A549 (cell line): ENCODE measurements around the gene ABCC9. TPM values are rescaled to one million over a fixed set of nuclear protein-coding genes. Genes with fewer than 3 reads are reported as not detected.

Experiments used
- ATAC-seq, 2 experiments: fragments of 200-7000 bp in 1 of 2; fragments of >200 bp in 1 of 2; cut with Nextera tagmentation in 1 of 2; cut with Tn5 transposase in 1 of 2; 3 replicates each; pipeline versions ENCODE4 v1.8.0 to v1.9.1; 2018 to 2020; ENCODE audit warnings: mild to moderate bottlenecking in 1 of 2, moderate library complexity in 1 of 2
- CTCF ChIA-PET: fragments of 300-600 bp; sonication (Branson Sonifier 250); formaldehyde crosslinking; extraction: SDS; loops from one replicate; lab custom pipeline; 2021; ENCODE audit warnings: antibody characterized with exemption, inconsistent platforms; lab: Yijun Ruan, JAX
- POLR2A ChIA-PET: fragments of 350-600 bp; formaldehyde crosslinking; extraction: SDS; loops from one replicate; lab custom pipeline; 2021; ENCODE audit warnings: antibody characterized with exemption, inconsistent platforms; lab: Yijun Ruan, JAX
- DNase-seq, 2 experiments: peaks; one replicate each; pipeline versions ENCODE4 v3.0.0 to v3.0.0-alpha.2; 2011 to 2016; ENCODE audit warnings: low read depth in 1 of 2, low spot score in 1 of 2
- FAIRE-seq: peaks from 2 replicates; lab custom pipeline; 2011; peaks lifted over from hg19 to GRCh38; lab: Jason Lieb, UNC
- H3K27ac ChIP-seq, 2 experiments: fragments of >200 bp; sonication (Bioruptor Twin); formaldehyde crosslinking; 3 replicates each; pipeline ENCODE4 v1.5.1; 2016 to 2017
- H3K4me1 ChIP-seq: fragments of >200 bp; sonication (Bioruptor Twin); formaldehyde crosslinking; 3 replicates; pipeline ENCODE4 v1.6.1; 2016
- H3K4me2 ChIP-seq: fragments of >200 bp; sonication (Bioruptor Twin); formaldehyde crosslinking; 3 replicates; pipeline ENCODE4 v1.6.1; 2016
- H3K4me3 ChIP-seq: fragments of >200 bp; sonication (Bioruptor Twin); formaldehyde crosslinking; 3 replicates; pipeline ENCODE4 v1.5.1; 2016
- H3K9me3 ChIP-seq: fragments of >200 bp; sonication (Bioruptor Twin); formaldehyde crosslinking; 3 replicates; pipeline ENCODE4 v1.6.1; 2016
- ATOH8 ChIP-seq: fragments of 250-450 bp; sonication (Bioruptor Pico); IDR thresholded peaks from 2 replicates; pipeline ENCODE4 v1.5.0; 2020; ENCODE audit warnings: low read depth, mild to moderate bottlenecking, moderate library complexity
- BHLHE40 ChIP-seq: IDR thresholded peaks from 2 replicates; pipeline ENCODE4 v1.6.1; 2012; ENCODE audit warnings: low read depth, low read length, inconsistent platforms
- CBX8 ChIP-seq: fragments of 200-600 bp; sonication (generic); IDR thresholded peaks from 2 replicates; pipeline ENCODE4 v1.6.1; 2016
- CEBPB ChIP-seq, 2 experiments: fragments of >200 bp in 1 of 2; sonication (Bioruptor Twin) in 1 of 2; formaldehyde crosslinking in 1 of 2; IDR thresholded peaks; 2 replicates each; pipeline ENCODE4 v1.6.1; 2012 to 2016
- CHD4 ChIP-seq: fragments of 200-600 bp; sonication (generic); IDR thresholded peaks from 2 replicates; pipeline ENCODE4 v1.6.1; 2016; ENCODE audit warnings: antibody characterized with exemption, mild to moderate bottlenecking, borderline replicate concordance
- CTCF ChIP-seq: fragments of >200 bp; sonication (Bioruptor Twin); formaldehyde crosslinking; IDR thresholded peaks from 3 replicates; pipeline ENCODE4 v1.5.1; 2016
- EHF ChIP-seq: fragments of 250-450 bp; sonication (Bioruptor Pico); IDR thresholded peaks from 2 replicates; pipeline ENCODE4 v1.5.0; 2020; ENCODE audit warnings: mild to moderate bottlenecking
- EHMT2 ChIP-seq: fragments of 200-600 bp; sonication (generic); IDR thresholded peaks from 2 replicates; pipeline ENCODE4 v1.6.1; 2016; ENCODE audit warnings: antibody characterized with exemption, low read depth, mild to moderate bottlenecking, moderate library complexity
- ESRRA ChIP-seq: fragments of 150-350 bp; IDR thresholded peaks from 2 replicates; pipeline ENCODE4 v1.6.1; 2014; ENCODE audit warnings: mild to moderate bottlenecking, low read length, borderline replicate concordance
- FOSB ChIP-seq: fragments of 250-450 bp; sonication (Bioruptor Pico); IDR thresholded peaks from 2 replicates; pipeline ENCODE4 v1.5.0; 2020; ENCODE audit warnings: mild to moderate bottlenecking, moderate library complexity
- FOSL2 ChIP-seq, 2 experiments: fragments of 450-650 bp in 1 of 2; fragments of >200 bp in 1 of 2; sonication (Bioruptor Twin) in 1 of 2; formaldehyde crosslinking; IDR thresholded peaks; 2 replicates each; pipeline versions ENCODE4 v1.5.0 to v1.6.1; 2016 to 2020; ENCODE audit warnings: mild to moderate bottlenecking in 1 of 2, moderate library complexity in 1 of 2
- FOXS1 ChIP-seq: fragments of 250-450 bp; sonication (Bioruptor Pico); IDR thresholded peaks from 2 replicates; pipeline ENCODE4 v1.5.0; 2020; ENCODE audit warnings: mild to moderate bottlenecking, moderate library complexity
- JUN ChIP-seq, 2 experiments: fragments of >200 bp; sonication (Bioruptor Twin); formaldehyde crosslinking; IDR thresholded peaks; 2 replicates in 1 of 2; 3 replicates in 1 of 2; pipeline ENCODE4 v1.6.1; 2016 to 2017
- JUNB ChIP-seq: fragments of >200 bp; sonication (Bioruptor Twin); formaldehyde crosslinking; IDR thresholded peaks from 2 replicates; pipeline ENCODE4 v1.6.1; 2016
- MAFK ChIP-seq: fragments of 450-650 bp; IDR thresholded peaks from 2 replicates; pipeline ENCODE4 v1.6.1; 2014; ENCODE audit not compliant: partially characterized antibody
- MAZ ChIP-seq: fragments of 150-350 bp; IDR thresholded peaks from 2 replicates; pipeline ENCODE4 v1.6.1; 2014; ENCODE audit warnings: antibody characterized with exemption, low read depth, low read length, borderline replicate concordance
- NFE2L2 ChIP-seq: fragments of 150-350 bp; conservative IDR thresholded peaks from 2 replicates; pipeline ENCODE4 v1.6.1; 2014; ENCODE audit warnings: low read length
- NR3C1 ChIP-seq: fragments of >200 bp; sonication (Bioruptor Twin); formaldehyde crosslinking; IDR thresholded peaks from 3 replicates; pipeline ENCODE4 v1.6.1; 2017
- PBX3 ChIP-seq: IDR thresholded peaks from 2 replicates; pipeline ENCODE4 v1.6.1; 2012
- REST ChIP-seq: fragments of 200-600 bp; sonication (generic); IDR thresholded peaks from 2 replicates; pipeline ENCODE4 v1.6.1; 2016; ENCODE audit warnings: antibody characterized with exemption, mild to moderate bottlenecking, moderate library complexity
- RNF2 ChIP-seq: fragments of 200-600 bp; sonication (generic); IDR thresholded peaks from 2 replicates; pipeline ENCODE4 v1.6.1; 2016; ENCODE audit warnings: low read depth, mild to moderate bottlenecking, antibody characterized with exemption, moderate library complexity, borderline replicate concordance
- ZC3H11A ChIP-seq: fragments of 450-650 bp; IDR thresholded peaks from 2 replicates; pipeline ENCODE4 v1.6.1; 2014; ENCODE audit warnings: antibody characterized with exemption, mild to moderate bottlenecking
- ZNF302 ChIP-seq: fragments of 250-450 bp; sonication (Bioruptor Pico); IDR thresholded peaks from 2 replicates; pipeline ENCODE4 v1.9.0; 2021; ENCODE audit warnings: inconsistent platforms, mild to moderate bottlenecking, moderate library complexity
- ZSCAN20 ChIP-seq: fragments of 250-450 bp; sonication (Bioruptor Pico); IDR thresholded peaks from 2 replicates; pipeline ENCODE4 v1.8.0; 2022; ENCODE audit warnings: mild to moderate bottlenecking, moderate library complexity
- WGBS: methylation state at CpG from one replicate; pipeline ENCODE4 v1.1.6; 2017; ENCODE audit errors: missing lambda C conversion rate; 5-methylcytosine and 5-hydroxymethylcytosine counted together
- polyA plus RNA-seq, 4 experiments: library from polyadenylated mRNA; depleted of rRNA in 3 of 4; stranded (reverse); fragments of >200 nt; fragmentation: RNase III in 1 of 4; extraction: RNeasy Plus Mini Kit Qiagen cat#74134 plus additional on column Dnase treatment in 1 of 4; gene quantifications; 2 replicates in 3 of 4; 3 replicates in 1 of 4; pipeline ENCODE4 v1.2.3, GENCODE V29; 2011 to 2017

ABCC9 gene
- polyA plus RNA-seq, 2 of the 4 experiments (the other 2 are of a cell fraction), result 0.01 TPM; not detected in 1

- WGBS, result 67% methylated on average over 4 of the region's 4 CpGs
- H3K9me3 ChIP-seq, result no peaks in the 10 kb centered on the region
- no peak overlapping the region for H3K4me3 ChIP-seq
- TF ChIP-seq FOXS1, result no peak
- TF ChIP-seq ATOH8 (CRISPR knock-in tag), result no peak
- TF ChIP-seq FOSB (CRISPR knock-in tag), result no peak
- no peak for TF ChIP-seq CTCF
- no peak for TF ChIP-seq ESRRA
- H3K4me1 ChIP-seq, result no peaks in the 10 kb centered on the region
- ATAC-seq (no peak), FAIRE-seq (no peak), DNase-seq (no peak)
- H3K4me2 ChIP-seq, result no peak overlapping the region
- no peak overlapping the region for H3K27ac ChIP-seq
- ChIA-PET POLR2A (no interaction called here), CTCF (no interaction called here)
Observed at GRCh38 chr12:21911832-21912231, 29.4 kb downstream of the ABCC9 start.

- POLR2A ChIA-PET, result no interaction called here
- 50% methylated on average over 6 of the region's 6 CpGs for WGBS
- CTCF ChIA-PET, result no interaction called here
- Histone ChIP-seq H3K4me2 (no peak overlapping the region), H3K27ac (no peak overlapping the region), H3K4me3 (no peak overlapping the region), H3K9me3 (no peaks in the 10 kb centered on the region), H3K4me1 (no peaks in the 10 kb centered on the region)
- ATAC-seq (no peak), DNase-seq (no peak), FAIRE-seq (no peak)
- TF ChIP-seq PBX3 (no peak), JUNB (no peak), EHMT2 (no peak), NR3C1 (no peak), CEBPB (IDR thresholded peaks at IDR 0.05) (no peak), FOSB (CRISPR knock-in tag) (no peak)
Observed at GRCh38 chr12:21910657-21911056, 30.6 kb downstream of the ABCC9 start.

GRCh38 chr12:21907948-21908837, 33.0 kb downstream of the ABCC9 start:
- no peaks in the 10 kb centered on the region for H3K4me1 ChIP-seq
- ChIA-PET POLR2A (no interaction called here), CTCF (interaction anchor here (1.0 kb wide), 1 partner anchor 30 kb away, joined by 3 read pairs; no protein-coding TSS in a partner anchor)
- FAIRE-seq, result no peak
- DNase-seq, result no peak
- H3K27ac ChIP-seq, result no peak overlapping the region
- H3K4me3 ChIP-seq, result no peak overlapping the region
- H3K4me2 ChIP-seq, result no peak overlapping the region
- ATAC-seq, result no peak
- TF ChIP-seq ZNF302 (CRISPR knock-in tag) (no peak), ZC3H11A (no peak), CBX8 (no peak), BHLHE40 (no peak), REST (no peak), JUN (IDR thresholded peaks at IDR 0.05) (no peak), RNF2 (no peak), MAZ (no peak), FOXS1 (no peak), CHD4 (no peak), ZSCAN20 (no peak), ESRRA (no peak), MAFK (no peak), EHF (CRISPR knock-in tag) (no peak), NFE2L2 (no peak), EHMT2 (no peak), FOSL2 (IDR thresholded peaks at IDR 0.05) (no peak), FOSL2 (CRISPR knock-in tag; IDR thresholded peaks at IDR 0.05) (no peak)
- H3K9me3 ChIP-seq, result no peaks in the 10 kb centered on the region
- 53% methylated on average over 6 of the region's 6 CpGs for WGBS
